NCI-H2171 (cell line): ENCODE measurements around the gene OR5K1.

Experiments used
- DNase-seq: peaks from one replicate; lab custom pipeline; 2025; lab: John Stamatoyannopoulos, UW

The OR5K1 gene

GRCh38 chr3:98462901-98463300, at the start of gene OR5K1:
OR5K1 (plus strand) TSS chr3:98463201; CDS start chr3:98469577, 6,376 bp downstream.
- no peak for DNase-seq

DNA sequence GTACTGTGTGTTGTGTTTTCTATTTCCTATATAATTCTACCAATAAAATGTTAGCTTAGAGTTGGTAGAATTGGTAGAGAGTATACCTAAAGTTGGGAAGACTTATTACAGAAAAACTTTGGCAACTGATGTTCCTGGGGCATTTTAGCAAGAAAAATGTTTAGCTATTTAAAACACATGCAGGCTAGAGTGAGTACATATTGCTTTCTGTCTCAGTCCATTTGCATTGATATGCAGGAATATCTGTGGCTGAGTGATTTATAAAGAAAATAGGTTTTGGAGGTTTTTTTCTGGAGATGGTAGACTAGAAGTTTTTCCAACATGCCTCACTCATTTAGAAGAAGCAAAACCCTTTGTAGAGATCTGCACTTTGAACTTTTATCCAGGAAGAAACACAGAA, 30.4 kb upstream of the OR5K1 start:
- DNase-seq, result no peak

DNA sequence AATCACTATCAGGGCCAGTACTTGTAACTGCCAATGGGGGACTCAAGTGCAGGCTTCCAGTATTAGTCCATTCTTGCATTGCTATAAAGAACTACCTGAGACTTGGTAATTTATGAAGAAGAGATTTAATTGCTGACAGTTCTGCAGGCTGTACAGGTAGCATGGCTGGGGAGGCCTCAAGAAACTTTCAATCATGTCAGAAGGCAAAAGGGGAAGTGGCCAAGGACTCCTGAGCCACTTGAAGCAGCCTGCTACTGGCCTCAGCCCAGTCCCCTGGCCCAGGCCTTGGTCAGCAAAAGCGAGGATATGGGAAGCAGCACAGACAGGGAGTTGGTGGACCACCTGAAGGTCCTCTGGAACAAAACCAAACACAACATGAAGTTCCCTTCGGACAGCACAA, 29.2 kb upstream of the OR5K1 start:
- no peak for DNase-seq

DNA sequence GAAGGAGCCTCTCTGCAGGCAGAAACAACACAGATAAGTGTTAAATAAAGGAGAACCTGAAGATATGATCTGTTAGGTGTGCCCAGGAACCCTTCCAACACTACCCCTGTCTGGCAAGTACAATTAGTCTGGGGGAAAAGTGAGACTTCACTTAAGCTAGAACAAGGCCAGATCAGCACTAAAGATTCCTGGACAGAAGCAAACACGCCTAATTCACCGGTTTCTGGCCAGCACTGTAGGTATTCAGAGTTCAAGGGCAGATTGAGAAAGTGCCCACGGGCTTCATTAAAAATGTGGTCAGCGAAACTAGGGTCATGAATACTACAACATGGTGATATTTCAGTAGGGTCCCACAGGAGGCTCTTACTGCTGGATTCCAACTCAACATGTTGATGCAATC, 28.6 kb upstream of the OR5K1 start:
- no peak for DNase-seq

DNA sequence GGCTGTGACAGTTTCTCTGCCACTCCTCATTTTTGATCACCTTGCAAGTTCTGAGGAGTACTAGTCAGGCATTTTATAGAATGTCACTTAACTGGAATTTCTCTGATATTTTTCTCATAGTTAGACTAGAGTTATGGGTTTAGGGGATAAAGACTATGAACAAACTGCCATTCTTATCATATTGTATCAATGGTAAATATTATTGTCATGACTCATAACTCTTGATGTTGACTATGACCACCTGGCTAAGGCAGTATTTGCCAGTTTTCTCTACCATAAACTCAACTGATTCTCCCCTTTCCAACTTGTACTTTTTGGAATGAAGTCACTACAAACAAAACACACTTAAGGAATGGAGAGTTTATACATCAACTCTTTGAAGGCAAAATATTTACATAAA, 22.7 kb upstream of the OR5K1 start:
- no peak for DNase-seq

DNA sequence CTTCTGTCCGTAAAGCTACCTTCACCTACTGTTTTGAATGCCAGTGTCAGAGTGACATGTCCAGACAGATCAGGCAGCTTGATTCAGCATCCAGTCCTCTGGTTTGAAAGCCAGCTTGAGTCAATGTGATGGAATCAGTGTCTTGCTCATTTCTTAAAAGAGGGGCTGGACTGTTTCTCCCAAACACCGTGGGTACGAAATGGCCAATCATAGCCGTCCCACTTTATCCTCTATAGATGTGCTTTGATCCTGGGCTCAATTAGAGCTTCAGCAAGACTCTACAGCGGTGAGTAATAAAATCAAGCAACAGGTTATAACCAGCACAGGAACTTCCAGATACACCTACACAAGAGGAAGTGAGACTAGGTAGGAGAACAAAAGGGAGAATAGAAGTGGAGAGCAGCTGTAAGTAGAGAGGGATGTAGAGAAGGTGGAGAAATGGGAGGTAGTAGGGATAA, 17.0 kb upstream of the OR5K1 start:
- DNase-seq, result no peak

GRCh38 chr3:98449606-98450193, 13.3 kb upstream of the OR5K1 start:
- DNase-seq, result no peak

GRCh38 chr3:98450372-98450771, 12.6 kb upstream of the OR5K1 start:
- no peak for DNase-seq

DNA sequence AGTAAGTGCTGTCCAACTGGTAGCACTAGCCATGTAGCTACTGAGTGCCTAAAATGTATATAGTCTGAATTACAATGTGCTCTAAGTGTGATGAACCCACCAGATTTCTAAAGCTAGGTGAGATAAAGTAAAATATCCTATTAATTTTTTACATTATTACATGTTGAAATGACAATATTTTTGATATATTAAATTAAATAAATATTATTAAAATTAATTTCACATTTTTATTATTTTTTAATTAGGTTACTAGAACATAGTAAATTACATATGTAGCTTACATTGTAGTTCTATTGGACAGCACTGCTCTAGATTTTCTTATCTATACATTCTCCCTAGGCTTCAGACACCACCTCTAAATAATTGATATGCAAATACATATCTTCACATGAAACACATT, 9.2 kb upstream of the OR5K1 start:
- DNase-seq, result no peak

GRCh38 chr3:98454929-98455328, 8.1 kb upstream of the OR5K1 start:
- no peak for DNase-seq

DNA sequence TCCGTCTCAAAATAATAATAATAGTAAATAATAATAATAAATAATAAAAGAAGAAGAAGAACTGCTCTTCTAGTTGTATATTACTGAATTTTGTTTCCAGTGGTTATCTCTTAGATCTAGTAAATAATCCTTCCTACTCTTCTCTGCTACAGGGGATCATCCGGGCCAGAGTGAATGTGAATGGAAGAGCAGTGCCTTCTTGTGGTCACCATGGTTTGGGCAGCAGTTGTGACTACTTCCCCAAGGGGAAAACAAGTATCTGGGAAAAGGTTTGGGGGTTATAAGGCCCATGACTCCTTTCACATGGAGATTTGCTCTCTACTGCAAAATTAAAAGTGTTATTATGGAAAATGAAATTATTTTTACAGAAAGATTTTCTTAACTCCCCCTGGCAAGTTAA, 5.5 kb upstream of the OR5K1 start:
- DNase-seq, result no peak

DNA sequence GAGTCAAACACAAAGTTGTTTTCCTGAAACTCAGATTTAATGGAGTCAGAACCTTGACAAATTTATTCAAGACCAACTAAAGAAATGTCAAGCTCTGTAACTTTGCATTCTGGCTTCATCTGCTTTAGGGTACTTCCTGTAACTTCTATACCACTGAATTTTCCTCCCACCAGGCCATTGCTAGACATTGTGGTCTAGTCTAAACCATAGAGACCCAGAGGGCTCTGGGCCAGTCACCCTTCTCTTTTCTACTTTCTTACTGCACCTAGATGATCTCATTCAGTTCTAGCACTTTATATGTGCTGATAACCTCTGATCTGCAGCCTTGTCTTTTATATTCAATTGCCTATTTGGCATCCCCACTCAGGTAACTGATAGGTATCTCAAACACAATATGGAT, 2.8 kb upstream of the OR5K1 start:
- no peak for DNase-seq

DNA sequence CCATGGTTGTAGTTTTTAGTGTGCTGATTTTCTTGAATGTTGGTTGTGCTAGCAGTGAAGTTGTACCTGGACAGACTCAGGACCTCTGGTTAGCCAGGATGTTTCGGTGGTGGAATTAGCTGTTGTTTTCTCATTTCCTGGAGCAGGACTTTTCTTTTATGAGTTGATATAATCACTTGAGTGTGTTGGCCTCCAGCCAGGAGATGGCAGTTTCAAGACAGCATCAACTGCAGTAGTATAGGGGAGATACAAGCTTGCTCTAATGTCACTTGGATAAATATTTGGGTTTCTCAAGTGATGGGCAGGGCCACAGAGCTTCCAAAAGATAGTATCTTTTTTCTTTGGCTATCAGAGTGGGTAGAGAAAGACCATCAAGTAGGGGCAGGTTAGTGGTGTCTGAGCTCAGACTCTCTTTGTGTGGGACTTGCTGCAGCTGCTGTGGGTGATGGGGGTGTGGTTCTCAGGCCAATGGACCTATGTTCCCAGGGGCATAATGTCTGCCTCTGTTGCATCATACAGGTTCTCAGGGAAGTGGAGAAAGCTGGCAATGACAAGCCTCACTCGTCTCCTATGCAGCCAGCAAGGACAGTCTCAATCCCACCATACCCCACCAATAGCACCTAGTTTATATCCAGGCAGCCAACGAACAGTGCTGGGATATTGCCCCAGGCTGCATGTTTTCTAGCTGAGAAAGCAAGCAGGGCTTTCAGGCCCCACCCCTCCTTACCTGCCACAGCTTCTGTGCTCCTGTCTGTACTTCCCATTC, 19.9 kb downstream of the OR5K1 start:
- DNase-seq, result no peak

- no peak for DNase-seq
Measured at GRCh38 chr3:98483626-98484025, 20.6 kb downstream of the OR5K1 start.

DNA sequence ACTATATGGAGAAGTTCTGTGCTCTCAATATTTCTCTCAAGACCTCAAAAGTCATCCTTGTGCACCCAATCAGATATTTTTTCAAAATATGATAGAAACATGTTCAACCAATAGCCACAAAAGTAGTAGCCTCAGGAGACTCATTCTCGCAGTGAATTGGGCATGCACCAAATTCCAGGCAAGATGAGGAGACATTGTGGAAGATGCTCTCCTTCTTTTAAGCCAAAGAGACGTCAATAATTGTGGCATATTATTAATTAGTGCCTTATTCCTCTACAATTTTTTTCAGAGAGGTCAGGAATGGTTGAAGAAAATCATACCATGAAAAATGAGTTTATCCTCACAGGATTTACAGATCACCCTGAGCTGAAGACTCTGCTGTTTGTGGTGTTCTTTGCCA, 34.4 kb downstream of the OR5K1 start, which contains the start of gene OR5K2:
OR5K2 (plus strand) TSS at position 301 of the 400 bp plus-strand sequence; CDS start at position 301, 0 bp downstream.
- DNase-seq, result no peak

DNA sequence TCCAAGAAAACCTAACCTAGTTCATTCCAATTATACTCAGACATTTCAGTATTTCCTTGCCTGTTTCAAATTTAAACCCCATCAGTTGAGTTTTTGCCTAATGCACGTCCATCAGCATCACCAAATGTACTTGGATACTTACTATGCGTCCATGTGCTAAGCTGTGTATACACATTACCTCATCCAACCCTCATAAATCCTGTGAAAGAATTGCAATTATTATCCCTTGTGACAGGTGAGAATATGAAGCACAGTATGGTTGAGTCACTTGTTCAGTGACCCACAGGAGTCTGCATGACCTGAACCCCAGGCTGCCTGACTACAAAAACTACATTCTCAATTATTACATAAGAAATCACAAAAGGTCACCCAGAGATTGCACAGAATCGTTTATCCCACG, 37.0 kb downstream of the OR5K1 start:
- no peak for DNase-seq

GRCh38 chr3:98501270-98501669, 38.3 kb downstream of the OR5K1 start:
- DNase-seq, result no peak

DNA sequence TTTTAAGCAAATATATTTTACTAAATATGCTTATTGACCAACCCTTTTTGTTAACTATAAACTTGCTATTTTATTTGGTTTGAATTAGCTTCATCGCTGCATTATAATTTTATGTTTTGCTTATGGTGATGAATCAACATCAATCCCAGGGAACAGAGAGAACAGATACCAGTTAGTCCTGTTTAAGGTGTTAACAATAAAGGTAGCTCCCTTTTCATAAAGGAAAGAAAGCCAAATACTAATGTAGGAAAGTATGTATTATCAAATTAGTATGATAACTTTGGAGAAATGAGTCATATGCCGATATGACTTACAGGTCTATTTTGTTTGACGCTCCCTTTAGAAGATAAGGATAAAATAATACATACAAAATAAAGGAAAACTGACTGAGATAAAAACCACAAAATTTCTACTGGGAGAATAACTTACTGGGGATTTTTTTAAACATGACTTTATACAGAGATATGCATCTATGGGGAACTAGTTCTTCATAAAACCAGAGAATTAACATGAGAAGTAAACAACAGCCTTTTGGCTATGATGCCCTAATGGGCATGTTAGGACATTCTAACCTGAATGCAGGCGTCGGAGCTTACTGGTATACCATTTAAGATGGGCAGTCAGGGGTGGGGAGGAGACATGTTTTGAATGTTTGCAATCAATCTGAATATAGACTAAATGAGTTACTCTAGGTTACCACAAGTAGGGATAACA, 39.0 kb downstream of the OR5K1 start:
- no peak for DNase-seq

DNA sequence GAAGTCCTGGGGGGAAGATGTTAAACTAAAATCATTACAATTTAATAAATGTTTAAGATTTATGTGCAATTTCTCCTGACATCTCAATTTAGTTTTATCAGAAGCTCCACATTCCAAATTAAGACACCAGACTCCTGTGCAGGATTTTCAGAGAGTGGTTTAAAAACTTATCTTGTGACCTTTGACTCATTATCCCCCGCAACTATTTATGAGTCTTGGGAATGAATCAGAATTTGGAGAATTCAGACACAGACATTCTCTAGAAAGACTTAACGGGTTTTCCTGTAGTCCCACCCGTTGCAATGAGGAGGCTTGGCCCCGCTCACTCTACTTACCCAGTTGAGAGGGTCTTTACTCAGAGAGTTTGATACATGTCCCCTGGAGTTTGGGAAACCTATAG, 41.5 kb downstream of the OR5K1 start:
- DNase-seq, result no peak

GRCh38 chr3:98508582-98508981, 45.6 kb downstream of the OR5K1 start:
- no peak for DNase-seq

GRCh38 chr3:98512576-98512975, 49.6 kb downstream of the OR5K1 start:
- DNase-seq, result no peak

- no peak for DNase-seq
Measured at GRCh38 chr3:98513091-98513511, 50.1 kb downstream of the OR5K1 start.

DNA sequence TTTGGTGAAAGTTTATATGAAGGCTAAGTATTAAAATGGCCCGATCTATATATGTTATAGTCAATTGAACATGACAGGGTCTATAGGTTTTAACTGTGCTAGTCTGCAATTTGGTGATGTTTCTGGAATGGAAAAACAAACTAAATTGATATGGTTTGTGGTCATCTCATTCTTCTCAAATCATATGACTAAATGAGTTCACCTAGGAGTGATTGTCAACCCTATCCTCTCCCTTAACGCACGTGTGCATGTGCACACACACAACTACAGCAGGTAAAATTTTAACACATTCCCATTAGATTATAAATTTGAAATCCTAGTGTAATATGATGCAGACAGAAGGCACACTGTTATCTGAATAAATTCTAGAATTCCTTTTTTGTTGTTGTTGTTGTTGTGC, 50.7 kb downstream of the OR5K1 start:
- DNase-seq, result no peak
